ENCODE results near the gene PCDHA1.
"Not testable (repeated sequence)": the region's sequence is repeated elsewhere in the genome, so short reads cannot be mapped to it uniquely, and the experiment has no call there.

The PCDHA1 gene

DNA sequence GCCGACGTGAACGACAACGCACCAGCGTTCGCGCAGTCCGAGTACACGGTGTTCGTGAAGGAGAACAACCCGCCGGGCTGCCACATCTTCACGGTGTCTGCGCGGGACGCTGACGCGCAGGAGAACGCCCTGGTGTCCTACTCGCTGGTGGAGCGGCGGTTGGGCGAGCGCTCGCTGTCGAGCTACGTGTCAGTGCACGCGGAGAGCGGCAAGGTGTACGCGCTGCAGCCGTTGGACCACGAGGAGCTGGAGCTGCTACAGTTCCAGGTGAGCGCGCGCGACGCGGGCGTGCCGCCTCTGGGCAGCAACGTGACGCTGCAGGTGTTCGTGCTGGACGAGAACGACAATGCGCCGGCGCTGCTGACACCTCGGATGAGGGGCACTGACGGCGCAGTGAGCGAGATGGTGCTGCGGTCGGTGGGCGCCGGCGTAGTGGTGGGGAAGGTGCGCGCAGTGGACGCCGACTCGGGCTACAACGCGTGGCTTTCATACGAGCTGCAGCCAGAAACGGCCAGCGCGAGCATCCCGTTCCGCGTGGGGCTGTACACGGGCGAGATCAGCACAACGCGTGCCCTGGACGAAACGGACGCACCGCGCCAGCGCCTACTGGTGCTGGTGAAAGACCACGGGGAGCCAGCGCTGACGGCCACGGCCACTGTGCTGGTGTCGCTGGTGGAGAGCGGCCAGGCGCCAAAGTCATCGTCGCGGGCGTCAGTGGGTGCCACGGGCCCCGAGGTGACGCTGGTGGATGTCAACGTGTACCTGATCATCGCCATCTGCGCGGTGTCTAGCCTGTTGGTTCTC, 64.1 kb downstream of the PCDHA1 start:
- not testable (repeated sequence) for DNase-seq (ENCODE audit: low read depth)

DNA sequence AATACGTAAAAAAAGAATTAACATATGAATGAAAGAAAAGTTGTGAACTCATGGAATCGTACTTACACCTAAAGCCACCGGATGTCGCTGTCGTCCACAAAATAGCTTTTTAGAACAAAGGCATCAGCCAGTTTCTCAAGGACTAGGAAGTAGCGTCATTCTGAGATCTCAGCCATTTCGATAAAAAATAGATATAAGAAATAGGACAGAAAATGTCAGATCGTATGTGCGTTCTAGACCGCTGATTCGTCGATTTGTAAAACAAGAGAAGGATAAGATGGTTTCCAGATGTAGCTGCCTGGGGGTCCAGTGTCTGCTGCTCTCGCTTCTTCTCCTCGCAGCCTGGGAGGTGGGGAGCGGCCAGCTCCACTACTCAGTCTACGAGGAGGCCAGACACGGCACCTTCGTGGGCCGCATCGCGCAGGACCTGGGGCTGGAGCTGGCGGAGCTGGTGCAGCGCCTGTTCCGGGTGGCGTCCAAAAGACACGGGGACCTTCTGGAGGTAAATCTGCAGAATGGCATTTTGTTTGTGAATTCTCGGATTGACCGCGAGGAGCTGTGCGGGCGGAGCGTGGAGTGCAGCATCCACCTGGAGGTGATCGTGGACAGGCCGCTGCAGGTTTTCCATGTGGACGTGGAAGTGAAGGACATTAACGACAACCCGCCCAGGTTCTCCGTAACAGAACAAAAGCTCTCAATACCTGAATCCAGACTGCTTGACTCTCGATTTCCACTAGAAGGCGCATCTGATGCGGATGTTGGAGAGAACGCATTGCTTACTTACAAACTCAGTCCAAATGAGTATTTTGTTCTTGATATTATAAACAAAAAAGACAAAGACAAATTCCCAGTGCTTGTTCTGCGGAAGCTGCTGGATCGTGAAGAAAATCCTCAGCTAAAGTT, 70.1 kb downstream of the PCDHA1 start, which contains the start of gene PCDHA10:
Gene PCDHA10 (plus strand): TSS at position 126 of the 903 bp plus-strand sequence. CDS start 152 bp downstream, at position 278.
- DNase-seq (ENCODE audit: low read depth), result no peak

DNA sequence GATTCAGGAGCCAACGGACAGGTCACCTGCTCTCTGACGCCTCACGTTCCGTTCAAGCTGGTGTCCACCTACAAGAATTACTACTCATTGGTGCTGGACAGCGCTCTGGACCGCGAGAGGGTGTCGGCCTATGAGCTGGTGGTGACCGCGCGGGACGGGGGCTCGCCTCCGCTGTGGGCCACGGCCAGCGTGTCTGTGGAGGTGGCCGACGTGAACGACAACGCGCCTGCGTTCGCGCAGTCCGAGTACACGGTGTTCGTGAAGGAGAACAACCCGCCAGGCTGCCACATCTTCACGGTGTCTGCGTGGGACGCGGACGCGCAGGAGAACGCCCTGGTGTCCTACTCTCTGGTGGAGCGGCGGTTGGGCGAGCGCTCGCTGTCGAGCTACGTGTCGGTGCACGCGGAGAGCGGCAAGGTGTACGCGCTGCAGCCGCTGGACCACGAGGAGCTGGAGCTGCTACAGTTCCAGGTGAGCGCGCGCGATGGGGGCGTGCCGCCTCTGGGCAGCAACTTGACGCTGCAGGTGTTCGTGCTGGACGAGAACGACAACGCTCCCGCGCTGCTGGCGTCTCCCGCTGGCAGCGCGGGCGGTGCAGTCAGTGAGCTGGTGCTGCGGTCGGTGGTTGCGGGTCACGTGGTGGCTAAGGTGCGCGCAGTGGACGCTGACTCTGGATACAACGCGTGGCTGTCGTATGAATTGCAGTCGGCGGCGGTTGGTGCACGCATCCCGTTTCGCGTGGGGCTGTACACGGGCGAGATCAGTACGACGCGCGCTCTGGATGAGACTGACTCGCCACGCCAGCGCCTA, 71.4 kb downstream of the PCDHA1 start:
- DNase-seq (ENCODE audit: low read depth), result no peak

DNA sequence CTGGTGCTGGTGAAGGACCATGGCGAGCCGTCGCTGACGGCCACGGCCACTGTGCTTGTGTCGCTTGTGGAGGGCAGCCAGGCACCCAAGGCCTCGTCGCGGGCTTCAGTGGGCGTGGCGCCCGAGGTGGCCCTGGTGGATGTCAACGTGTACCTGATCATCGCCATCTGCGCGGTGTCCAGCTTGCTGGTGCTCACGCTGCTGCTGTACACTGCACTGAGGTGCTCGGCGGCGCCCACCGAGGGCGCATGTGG, 72.0 kb downstream of the PCDHA1 start:
- no peak for DNase-seq (ENCODE audit: low read depth)

DNA sequence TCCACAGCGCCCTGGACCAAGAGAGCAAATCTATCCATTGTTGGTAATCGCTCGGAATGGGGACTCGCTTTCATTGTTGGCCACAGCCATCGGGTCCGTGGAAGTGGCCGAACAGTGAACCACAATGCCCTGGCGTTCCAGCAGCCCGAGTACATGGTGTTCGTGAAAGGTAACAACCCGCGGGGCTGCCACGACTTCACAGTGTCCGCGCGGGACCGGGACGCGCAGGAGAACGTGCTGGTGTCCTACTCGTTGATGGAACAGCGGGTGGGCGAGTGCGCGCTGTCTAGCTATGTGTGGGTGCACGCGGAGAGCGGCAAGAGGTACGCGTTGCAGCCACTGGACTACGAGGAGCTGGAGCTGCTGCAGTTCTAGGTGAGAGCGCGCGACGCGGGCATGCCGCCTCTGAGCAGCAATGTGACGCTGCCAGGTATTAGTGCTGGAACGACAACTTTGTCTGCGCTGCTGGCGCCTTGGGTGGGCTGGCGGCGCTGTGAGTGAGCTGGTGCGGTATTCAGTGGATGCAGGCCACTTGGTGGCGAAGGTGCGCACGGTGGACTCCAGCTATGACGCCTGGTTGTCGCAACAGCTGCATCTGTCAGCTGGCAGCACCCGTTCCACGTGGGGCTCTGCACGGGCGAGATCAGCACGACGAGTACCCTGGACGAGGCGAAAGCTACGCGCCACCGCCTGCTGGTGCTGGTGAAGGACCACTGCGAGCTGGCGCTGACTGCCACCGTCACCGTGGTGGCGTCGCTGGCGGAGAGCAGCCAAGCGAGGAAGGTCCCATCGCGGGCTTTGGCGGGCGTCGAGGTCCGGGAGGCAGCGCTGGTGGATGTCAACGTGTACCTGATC, 76.7 kb downstream of the PCDHA1 start:
- DNase-seq (ENCODE audit: low read depth), result no peak

DNA sequence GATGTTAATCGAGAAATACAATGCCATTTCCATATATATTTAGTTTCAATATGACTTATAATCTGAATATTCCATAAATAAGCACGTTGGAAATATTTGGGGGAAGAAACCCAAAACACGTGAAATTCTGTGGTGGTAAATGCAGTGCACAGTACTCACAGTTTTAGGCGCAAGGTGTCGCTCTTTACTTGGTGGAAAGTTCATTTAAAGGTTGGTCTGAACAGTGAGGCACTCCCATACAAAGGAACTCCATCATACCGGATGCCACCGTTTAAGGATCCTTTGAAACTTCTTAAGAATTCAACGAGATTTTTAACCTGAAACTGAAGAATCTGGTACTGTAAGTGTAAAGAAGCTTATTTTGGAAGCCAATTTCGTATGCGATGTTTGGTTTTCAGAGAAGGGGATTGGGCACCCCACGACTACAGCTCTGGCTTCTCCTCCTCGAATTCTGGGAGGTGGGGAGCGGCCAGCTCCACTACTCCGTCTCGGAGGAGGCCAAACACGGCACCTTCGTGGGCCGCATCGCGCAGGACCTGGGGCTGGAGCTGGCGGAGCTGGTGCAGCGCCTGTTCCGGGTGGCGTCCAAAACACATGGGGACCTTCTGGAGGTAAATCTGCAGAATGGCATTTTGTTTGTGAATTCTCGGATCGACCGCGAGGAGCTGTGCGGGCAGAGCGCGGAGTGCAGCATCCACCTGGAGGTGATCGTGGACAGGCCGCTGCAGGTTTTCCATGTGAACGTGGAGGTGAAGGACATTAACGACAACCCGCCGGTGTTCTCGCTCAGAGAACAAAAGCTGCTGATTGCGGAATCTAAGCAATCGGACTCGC, 83.0 kb downstream of the PCDHA1 start, which contains the start of gene PCDHA11:
Gene PCDHA11 (plus strand): TSS at position 237 of the 834 bp plus-strand sequence. CDS start 147 bp downstream, at position 384.
- no peak for DNase-seq (ENCODE audit: low read depth)

DNA sequence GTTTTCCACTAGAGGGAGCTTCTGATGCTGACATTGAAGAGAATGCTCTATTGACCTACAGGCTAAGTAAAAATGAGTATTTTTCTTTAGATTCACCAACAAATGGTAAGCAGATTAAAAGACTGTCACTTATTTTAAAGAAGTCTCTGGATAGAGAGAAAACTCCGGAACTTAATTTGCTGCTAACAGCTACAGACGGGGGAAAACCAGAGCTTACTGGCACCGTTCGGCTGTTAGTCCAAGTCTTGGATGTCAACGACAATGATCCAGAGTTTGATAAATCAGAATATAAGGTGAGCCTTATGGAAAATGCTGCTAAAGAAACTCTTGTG, 83.6 kb downstream of the PCDHA1 start:
- DNase-seq (ENCODE audit: low read depth), result no peak

DNA sequence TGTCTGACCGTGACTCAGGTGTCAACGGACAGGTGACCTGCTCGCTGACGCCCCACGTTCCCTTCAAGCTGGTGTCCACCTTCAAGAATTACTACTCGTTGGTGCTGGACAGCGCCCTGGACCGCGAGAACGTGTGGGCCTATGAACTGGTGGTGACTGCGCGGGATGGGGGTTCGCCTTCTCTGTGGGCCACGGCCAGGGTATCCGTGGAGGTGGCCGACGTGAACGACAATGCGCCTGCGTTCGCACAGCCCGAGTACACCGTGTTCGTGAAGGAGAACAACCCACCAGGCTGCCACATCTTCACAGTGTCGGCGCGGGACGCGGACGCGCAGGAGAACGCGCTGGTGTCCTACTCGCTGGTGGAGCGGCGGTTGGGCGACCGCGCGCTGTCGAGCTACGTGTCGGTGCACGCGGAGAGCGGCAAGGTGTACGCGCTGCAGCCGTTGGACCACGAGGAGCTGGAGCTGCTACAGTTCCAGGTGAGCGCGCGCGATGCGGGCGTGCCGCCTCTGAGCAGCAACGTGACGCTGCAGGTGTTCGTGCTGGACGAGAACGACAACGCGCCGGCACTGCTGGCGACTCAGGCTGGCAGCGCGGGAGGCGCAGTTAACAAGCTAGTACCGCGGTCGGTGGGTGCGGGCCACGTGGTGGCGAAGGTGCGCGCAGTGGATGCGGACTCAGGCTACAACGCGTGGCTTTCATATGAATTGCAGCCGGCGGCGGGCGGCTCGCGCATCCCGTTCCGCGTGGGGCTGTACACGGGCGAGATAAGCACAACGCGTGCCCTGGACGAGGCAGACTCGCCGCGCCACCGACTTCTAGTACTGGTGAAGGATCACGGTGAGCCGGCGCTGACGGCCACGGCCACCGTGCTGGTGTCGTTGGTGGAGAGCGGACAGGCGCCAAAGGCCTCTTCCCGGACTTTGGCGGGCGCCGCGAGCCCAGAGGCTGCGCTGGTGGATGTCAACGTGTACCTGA, 84.6 kb downstream of the PCDHA1 start:
- DNase-seq (ENCODE audit: low read depth), result no peak

DNA sequence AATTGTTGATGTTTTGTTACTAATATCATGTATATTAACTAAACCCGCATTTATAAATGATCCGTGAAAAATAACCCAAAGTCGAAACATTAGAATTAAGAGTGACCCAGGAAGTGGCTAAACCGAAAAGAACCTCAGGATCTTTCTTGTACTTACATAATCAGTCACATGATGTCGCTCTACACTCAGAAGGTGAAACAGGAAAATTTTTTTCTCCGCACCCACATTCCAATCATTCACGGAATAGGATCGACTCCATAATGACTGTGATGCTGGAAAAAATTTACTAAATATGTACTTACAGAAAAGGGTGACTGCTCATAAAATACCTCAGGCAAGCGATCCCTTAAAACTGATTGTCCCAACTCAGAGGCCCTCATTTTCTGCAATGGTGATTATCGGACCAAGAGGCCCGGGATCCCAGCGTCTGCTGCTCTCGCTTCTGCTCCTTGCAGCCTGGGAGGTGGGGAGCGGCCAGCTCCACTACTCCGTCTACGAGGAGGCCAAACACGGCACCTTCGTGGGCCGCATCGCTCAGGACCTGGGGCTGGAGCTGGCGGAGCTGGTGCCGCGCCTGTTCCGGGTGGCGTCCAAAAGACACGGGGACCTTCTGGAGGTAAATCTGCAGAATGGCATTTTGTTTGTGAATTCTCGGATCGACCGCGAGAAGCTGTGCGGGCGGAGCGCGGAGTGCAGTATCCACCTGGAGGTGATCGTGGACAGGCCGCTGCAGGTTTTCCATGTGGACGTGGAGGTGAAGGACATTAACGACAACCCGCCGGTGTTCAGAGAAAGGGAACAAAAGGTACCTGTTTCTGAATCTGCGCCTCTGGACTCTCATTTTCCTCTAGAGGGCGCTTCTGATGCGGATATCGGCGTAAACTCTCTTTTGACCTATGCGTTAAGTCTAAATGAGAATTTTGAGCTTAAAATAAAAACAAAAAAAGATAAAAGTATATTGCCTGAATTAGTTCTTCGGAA, 89.4 kb downstream of the PCDHA1 start, which contains the start of gene PCDHA12:
Gene PCDHA12 (plus strand): TSS at position 224 of the 981 bp plus-strand sequence. CDS start 165 bp downstream, at position 389.
- DNase-seq (ENCODE audit: low read depth), result no peak

DNA sequence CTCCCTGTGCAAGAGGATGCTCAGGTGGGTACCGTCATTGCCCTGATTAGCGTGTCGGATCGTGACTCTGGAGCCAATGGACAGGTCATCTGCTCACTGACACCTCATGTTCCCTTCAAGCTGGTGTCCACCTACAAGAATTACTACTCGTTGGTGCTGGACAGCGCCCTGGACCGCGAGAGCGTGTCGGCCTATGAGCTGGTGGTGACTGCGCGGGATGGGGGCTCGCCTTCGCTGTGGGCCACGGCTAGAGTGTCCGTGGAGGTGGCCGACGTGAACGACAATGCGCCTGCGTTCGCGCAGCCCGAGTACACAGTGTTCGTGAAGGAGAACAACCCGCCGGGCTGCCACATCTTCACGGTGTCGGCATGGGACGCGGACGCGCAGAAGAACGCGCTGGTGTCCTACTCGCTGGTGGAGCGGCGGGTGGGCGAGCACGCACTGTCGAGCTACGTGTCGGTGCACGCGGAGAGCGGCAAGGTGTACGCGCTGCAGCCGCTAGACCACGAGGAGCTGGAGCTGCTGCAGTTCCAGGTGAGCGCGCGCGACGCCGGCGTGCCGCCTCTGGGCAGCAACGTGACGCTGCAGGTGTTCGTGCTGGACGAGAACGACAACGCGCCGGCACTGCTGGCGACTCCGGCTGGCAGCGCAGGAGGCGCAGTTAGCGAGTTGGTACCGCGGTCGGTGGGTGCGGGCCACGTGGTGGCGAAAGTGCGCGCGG, 90.8 kb downstream of the PCDHA1 start:
- DNase-seq (ENCODE audit: low read depth), result not testable (repeated sequence)

DNA sequence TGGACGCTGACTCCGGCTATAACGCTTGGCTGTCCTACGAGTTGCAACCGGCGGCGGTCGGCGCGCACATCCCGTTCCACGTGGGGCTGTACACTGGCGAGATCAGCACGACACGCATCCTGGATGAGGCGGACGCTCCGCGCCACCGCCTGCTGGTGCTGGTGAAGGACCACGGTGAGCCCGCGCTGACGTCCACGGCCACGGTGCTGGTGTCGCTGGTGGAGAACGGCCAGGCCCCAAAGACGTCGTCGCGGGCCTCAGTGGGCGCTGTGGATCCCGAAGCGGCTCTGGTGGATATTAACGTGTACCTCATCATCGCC, 91.3 kb downstream of the PCDHA1 start:
- DNase-seq (ENCODE audit: low read depth), result no peak

DNA sequence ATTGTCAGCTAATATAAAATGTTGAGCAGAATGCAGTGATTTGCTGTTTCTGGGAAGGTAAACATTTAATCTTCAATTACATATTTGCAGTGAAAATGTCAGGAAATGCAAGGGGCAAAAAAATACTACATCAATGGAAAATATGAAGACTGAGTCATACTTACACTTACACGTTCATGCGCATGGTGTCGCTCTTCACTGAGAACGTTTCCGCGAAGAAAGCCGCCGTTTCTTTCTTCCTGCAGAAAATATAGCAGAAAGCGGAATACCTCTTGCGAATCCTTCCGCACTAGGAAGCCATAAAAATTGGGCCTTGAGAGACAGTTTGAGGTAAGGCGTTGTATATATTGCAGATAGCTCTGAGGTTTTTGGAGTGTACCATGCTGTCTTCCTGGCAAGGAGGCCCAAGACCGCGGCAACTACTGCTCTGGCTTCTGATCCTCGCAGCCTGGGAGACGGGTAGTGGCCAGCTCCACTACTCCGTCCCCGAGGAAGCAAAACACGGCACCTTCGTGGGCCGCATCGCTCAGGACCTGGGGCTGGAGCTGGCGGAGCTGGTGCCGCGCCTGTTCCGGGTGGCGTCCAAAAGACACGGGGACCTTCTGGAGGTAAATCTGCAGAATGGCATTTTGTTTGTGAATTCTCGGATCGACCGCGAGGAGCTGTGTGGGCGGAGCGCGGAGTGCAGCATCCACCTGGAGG, 96.1 kb downstream of the PCDHA1 start, which contains the start of gene PCDHA13:
Gene PCDHA13 (plus strand): TSS at position 236 of the 702 bp plus-strand sequence. CDS start 145 bp downstream, at position 381.
- DNase-seq (ENCODE audit: low read depth), result no peak

DNA sequence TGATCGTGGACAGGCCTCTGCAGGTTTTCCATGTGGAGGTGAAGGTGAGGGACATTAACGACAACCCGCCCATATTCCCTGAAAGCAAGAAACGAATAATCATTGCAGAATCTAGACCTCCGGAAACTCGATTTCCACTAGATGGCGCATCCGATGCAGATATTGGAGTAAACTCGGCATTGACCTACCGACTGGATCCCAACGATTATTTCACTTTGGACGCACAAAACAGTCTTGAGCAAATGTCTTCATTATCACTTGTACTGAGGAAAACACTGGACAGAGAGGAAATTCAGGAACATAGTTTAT, 96.6 kb downstream of the PCDHA1 start:
- DNase-seq (ENCODE audit: low read depth), result no peak

DNA sequence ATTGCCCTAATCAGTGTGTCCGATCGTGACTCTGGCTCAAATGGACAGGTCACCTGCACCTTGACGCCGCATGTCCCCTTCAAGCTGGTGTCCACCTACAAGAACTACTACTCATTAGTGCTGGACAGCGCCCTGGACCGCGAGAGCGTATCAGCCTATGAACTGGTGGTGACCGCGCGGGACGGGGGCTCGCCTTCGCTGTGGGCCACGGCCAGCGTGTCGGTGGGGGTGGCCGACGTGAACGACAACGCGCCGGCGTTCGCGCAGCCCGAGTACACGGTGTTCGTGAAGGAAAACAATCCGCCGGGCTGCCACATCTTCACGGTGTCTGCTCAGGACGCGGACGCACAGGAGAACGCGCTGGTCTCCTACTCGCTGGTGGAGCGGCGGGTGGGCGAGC, 97.4 kb downstream of the PCDHA1 start:
- DNase-seq (ENCODE audit: low read depth), result no peak

DNA sequence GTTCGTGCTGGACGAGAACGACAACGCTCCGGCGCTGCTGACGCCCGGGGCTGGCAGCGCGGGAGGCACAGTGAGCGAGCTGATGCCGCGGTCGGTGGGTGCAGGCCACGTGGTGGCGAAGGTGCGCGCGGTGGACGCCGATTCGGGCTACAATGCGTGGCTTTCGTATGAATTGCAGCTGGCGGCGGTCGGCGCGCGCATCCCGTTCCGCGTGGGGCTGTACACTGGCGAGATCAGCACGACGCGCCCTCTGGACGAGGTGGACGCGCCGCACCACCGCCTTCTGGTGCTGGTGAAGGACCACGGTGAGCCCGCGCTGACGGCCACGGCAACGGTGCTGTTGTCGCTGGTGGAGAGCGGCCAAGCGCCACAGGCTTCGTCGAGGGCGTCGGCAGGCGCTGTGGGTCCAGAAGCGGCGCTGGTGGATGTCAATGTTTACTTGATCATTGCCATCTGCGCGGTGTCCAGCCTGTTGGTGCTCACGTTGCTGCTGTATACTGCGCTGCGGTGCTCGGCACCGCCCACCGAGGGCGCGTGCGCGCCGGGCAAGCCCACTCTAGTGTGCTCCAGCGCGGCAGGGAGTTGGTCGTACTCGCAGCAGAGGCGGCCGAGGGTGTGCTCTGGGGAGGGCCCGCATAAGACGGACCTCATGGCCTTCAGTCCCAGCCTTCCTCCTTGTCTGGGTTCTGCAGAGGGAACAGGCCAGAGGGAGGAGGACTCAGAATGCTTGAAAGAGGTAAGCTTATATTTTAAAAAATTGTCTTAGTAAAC, 98.2 kb downstream of the PCDHA1 start:
- DNase-seq (ENCODE audit: low read depth), result no peak

DNA sequence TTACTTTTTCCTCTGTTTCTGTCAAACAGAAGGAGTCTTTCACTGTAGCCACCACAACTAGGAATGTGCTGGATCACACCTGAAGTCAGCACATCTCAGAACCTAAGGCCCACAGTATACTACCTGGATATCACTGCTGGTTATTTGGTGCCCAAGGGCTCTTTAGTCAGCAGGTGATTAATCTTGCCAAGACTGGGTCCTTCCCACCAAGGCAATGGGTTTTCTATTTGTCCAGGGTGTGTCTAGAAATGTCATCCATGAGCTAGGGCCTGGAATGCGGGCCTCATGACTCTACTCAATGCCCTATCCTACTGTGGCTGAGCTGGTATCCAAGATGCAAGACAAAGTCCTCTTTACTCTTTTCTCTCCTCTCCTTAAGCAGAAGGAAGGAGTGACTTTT, 130.4 kb downstream of the PCDHA1 start:
- no peak for DNase-seq (ENCODE audit: low read depth)

All from stimulated activated CD4-positive, alpha-beta T cell treated with anti-CD3 and anti-CD28 coated beads, Interleukin-2, amount 100 ng/mL, for 4 hours (primary cell).